Gastrocnemius medialis (tissue), 4 donors: ENCODE data around the gene PRCC.

Source experiments
- CTCF ChIP-seq, 5 experiments: fragments of 450-650 bp in 3 of 5; fragments of 200-600 bp in 2 of 5; sonication (generic) in 2 of 5; IDR thresholded peaks in 4 of 5; conservative IDR thresholded peaks in 1 of 5; 1 replicate in 4 of 5; 2 replicates in 1 of 5; pipeline ENCODE4 v1.5.1; 2016 to 2019; ENCODE audit warnings: antibody characterized with exemption in 5 of 5, mild to moderate bottlenecking in 3 of 5, moderate library complexity in 3 of 5
- POLR2A ChIP-seq, 2 donors: fragments of 450-650 bp; IDR thresholded peaks; one replicate each; pipeline ENCODE4 v1.6.1; 2017; ENCODE audit warnings: antibody characterized with exemption in 2 of 2, mild to moderate bottlenecking in 2 of 2, moderate library complexity in 2 of 2

DNA sequence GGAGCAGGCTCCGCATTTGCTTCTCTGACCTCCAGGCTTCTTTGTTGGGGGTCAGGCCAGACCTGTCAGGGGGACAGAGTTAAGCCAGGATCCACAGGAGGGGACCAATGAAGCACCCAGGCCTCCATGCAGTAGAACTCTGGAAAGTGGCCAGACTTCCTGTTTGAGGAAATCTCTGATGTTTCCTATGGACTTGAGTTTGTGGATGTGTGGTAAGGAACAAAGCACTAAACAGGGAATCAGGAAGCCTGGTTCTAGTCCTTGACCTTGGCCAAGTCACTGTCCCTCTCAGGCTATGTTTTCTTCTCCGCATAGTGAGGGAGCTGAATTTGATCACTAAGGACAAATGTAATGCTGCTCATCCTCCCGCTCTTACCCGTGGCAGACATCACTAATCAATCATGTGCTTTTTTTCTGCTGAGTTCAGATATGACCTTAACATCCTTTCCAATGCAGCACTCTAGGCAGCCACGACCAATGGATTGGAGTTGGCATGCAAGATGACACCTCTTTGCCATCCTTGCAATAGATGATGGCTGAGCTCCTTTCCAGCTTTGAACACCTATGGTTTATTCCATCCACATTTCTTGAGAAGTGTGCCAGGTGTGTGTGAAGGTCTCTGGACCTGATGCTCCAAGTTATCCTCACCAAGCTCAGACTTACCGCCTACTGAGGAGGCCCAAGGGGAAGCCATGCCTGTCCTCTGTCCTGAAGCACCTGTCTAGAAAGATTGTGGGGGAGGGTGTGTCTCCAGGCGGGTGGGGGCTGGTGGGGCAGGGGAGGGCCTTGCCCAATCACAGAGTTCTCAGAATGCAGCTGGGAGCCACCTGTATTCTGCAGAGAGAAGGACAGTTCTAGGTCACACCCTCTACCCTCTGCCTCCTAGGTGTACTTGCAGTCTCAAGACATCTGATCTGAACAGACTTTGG is 39.4 kb downstream of the PRCC start:
- no peak for TF ChIP-seq CTCF (IDR thresholded peaks at IDR 0.05 in 4 of 5, conservative IDR thresholded peaks at IDR 0.05 in 1 of 5)
- TF ChIP-seq POLR2A (IDR thresholded peaks at IDR 0.05), result no peak
